ACC112 (cell line): ENCODE data around the gene C7orf33.

Experiments used
- H2AFZ ChIP-seq: fragments of 200-600 bp; sonication (generic); one replicate; pipeline ENCODE4 v1.6.0; 2017; ENCODE audit warnings: antibody characterized with exemption, low read length; ENCODE audit not compliant: unreplicated experiment
- H3K27ac ChIP-seq: fragments of 200-600 bp; sonication (generic); 2 replicates; pipeline ENCODE4 v1.5.1; 2014; ENCODE audit warnings: low read depth, mild to moderate bottlenecking, antibody characterized with exemption, low read length, moderate library complexity
- H3K27me3 ChIP-seq: fragments of 200-600 bp; sonication (generic); 2 replicates; pipeline ENCODE4 v1.6.1; 2014; ENCODE audit warnings: mild to moderate bottlenecking, antibody characterized with exemption, low read length, moderate library complexity, mixed read lengths; ENCODE audit not compliant: insufficient read depth
- H3K36me3 ChIP-seq: fragments of 200-600 bp; sonication (generic); 2 replicates; pipeline ENCODE4 v1.6.1; 2016; ENCODE audit warnings: mild to moderate bottlenecking, antibody characterized with exemption, low read length, moderate library complexity, mixed read lengths; ENCODE audit not compliant: insufficient read depth
- H3K4me1 ChIP-seq: fragments of 200-600 bp; sonication (generic); one replicate; pipeline ENCODE4 v1.6.1; 2016; ENCODE audit warnings: low read length, mixed read lengths; ENCODE audit not compliant: insufficient read depth, unreplicated experiment, control insufficient read depth
- H3K4me3 ChIP-seq: fragments of 200-600 bp; sonication (generic); 2 replicates; pipeline ENCODE4 v1.5.1; 2014; ENCODE audit warnings: mild to moderate bottlenecking, low read depth, low read length
- H3K79me2 ChIP-seq: fragments of 200-600 bp; sonication (generic); one replicate; pipeline ENCODE4 v1.6.0; 2016; ENCODE audit warnings: low read length; ENCODE audit not compliant: control insufficient read depth, unreplicated experiment, insufficient read depth

C7orf33 gene, protein sequence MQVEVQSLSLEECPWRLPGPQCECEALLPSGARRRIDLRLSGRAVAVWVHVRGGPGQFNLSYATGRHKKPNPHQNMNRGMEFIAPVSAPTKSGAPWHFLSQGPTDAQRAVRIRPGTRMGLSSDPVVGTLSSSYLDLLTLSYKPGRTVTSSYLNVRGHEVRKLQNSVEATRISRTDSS

GRCh38 chr7:148590471-148590870 is at the start of gene C7orf33:
TSS of gene C7orf33 (plus strand) at chr7:148590766. CDS start at chr7:148590926, 160 bp downstream.
- H3K4me3 ChIP-seq: no peak within 1 kb of the TSS
- H3K27me3 ChIP-seq: peaks cover 63% of the 10 kb centered on the region
- no peak within 1 kb of the TSS for H2AFZ ChIP-seq
- H3K4me1 ChIP-seq: no peaks in the 10 kb centered on the region
- H3K27ac ChIP-seq: no peak within 1 kb of the TSS
- H3K79me2 ChIP-seq: no peaks in the 10 kb centered on the region
- no peaks in the 10 kb centered on the region for H3K36me3 ChIP-seq

DNA sequence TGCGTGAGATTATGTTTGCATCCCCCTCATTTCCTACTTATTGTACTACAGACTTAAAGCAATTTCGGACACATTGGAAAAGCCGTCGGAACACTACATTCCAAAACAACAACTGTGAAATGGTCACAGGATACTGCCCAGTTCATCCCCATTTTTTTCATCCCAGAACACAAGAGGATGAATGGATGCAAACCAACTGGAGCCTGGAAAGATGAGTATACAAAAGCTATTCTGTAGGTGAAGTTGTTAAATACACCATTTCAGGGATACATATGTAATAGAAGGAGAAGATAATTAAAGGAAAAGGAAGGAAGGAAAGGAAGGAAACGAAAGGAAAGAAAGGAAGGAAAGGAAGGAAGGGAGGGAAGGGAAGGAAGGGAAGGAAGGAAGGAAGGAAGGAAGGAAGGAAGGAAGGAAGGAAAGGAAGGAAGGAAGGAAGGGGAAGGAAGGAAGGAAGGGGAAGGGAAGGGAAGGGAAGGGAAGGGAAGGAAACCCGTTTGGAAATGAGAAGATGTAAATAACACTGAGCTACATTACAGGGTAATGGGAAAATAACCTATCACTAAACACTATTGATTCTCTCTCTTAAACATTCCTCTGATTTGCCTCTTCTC is 48.6 kb upstream of the C7orf33 start:
- Histone ChIP-seq H3K27me3 (no peaks in the 10 kb centered on the region), H3K79me2 (no peaks in the 10 kb centered on the region), H3K36me3 (no peaks in the 10 kb centered on the region), H3K4me3 (no peak overlapping the region), H2AFZ (no peak overlapping the region), H3K4me1 (peaks cover 9% of the 10 kb centered on the region), H3K27ac (no peak overlapping the region)

DNA sequence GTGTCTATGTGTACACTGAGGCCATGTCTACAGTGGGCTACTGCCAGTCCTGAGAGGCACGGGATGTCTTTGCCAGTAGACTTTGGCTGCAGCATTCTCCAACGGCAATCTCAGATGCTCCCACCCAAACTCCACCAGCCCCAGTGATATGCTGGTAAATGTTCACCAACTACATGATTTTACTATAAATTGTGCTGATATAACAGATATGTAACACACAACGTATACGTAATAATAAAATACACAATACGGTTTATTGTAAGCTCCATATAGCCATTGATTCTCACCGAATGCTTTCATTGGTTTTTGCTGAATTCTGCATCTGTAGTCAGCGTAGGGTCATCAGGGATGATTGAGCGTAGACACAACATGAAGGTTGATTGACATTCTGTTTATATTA is 47.3 kb upstream of the C7orf33 start:
- Histone ChIP-seq H2AFZ (no peak overlapping the region), H3K27ac (no peak overlapping the region), H3K27me3 (no peaks in the 10 kb centered on the region), H3K4me3 (no peak overlapping the region), H3K36me3 (no peaks in the 10 kb centered on the region), H3K79me2 (no peaks in the 10 kb centered on the region), H3K4me1 (peaks cover 9% of the 10 kb centered on the region)

GRCh38 chr7:148545172-148545571 is 45.4 kb upstream of the C7orf33 start:
- Histone ChIP-seq H3K36me3 (no peaks in the 10 kb centered on the region), H3K4me3 (no peak overlapping the region), H3K79me2 (no peaks in the 10 kb centered on the region), H3K27me3 (peaks cover 3% of the 10 kb centered on the region; the same call in 1 of the 2 replicates), H2AFZ (no peak overlapping the region), H3K27ac (no peak overlapping the region), H3K4me1 (peaks cover 7% of the 10 kb centered on the region)

DNA sequence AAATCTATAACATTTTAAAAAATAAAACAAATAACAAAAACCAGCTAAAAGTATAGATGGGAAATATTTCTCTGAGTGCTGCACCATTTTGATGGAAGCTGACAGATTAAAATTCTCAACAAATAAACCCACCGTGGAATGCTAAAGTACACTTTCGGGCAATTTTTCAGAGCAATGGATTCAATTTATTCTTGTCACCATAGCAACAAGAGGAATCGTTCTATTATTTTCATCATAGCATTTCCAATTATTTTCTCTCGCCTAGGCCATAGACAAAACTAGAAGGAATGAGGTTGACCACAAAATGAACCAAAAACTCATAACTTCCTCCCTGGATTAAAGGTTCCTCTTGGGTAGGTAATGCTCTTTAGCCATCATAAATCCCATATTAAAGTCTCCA is 44.6 kb upstream of the C7orf33 start:
- H3K4me3 ChIP-seq: no peak overlapping the region
- peaks cover 3% of the 10 kb centered on the region; the same call in 1 of the 2 replicates for H3K27me3 ChIP-seq
- no peak overlapping the region for H3K27ac ChIP-seq
- no peaks in the 10 kb centered on the region for H3K79me2 ChIP-seq
- no peak overlapping the region for H2AFZ ChIP-seq
- H3K36me3 ChIP-seq: no peaks in the 10 kb centered on the region
- no peaks in the 10 kb centered on the region for H3K4me1 ChIP-seq

GRCh38 chr7:148546857-148547256 is 43.7 kb upstream of the C7orf33 start:
- Histone ChIP-seq H3K4me3 (no peak overlapping the region), H3K36me3 (no peaks in the 10 kb centered on the region), H3K27me3 (peaks cover 3% of the 10 kb centered on the region; the same call in 1 of the 2 replicates), H3K79me2 (no peaks in the 10 kb centered on the region), H3K4me1 (no peaks in the 10 kb centered on the region), H3K27ac (no peak overlapping the region), H2AFZ (no peak overlapping the region)

GRCh38 chr7:148547951-148548350 is 42.6 kb upstream of the C7orf33 start:
- H3K27ac ChIP-seq: no peak overlapping the region
- H3K79me2 ChIP-seq: no peaks in the 10 kb centered on the region
- H3K36me3 ChIP-seq: no peaks in the 10 kb centered on the region
- H3K4me1 ChIP-seq: no peaks in the 10 kb centered on the region
- H3K4me3 ChIP-seq: no peak overlapping the region
- no peak overlapping the region for H2AFZ ChIP-seq
- H3K27me3 ChIP-seq: peaks cover 7% of the 10 kb centered on the region; the same call in 1 of the 2 replicates

DNA sequence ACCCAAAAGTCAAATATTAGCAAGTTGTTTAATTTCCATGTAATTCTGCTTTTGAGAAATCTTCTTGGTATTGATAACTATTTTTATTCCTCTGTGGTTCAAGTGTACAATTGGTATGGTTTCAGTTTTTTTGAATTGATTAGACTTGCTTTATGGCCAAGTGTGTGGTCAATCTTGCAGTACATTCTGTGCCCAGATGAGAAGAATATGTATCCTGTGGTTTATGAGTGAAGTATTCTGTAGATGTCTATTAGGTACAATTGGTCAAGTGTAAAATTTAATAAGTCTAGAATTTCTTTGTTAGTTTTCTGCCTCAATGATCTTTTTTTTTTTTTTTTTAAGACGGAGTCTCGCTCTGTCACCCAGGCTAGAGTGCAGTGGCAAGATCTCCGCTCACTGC is 36.6 kb upstream of the C7orf33 start:
- no peak overlapping the region for H3K27ac ChIP-seq
- no peak overlapping the region for H2AFZ ChIP-seq
- H3K79me2 ChIP-seq: no peaks in the 10 kb centered on the region
- no peak overlapping the region for H3K4me3 ChIP-seq
- no peaks in the 10 kb centered on the region for H3K4me1 ChIP-seq
- no peaks in the 10 kb centered on the region for H3K36me3 ChIP-seq
- peaks cover 37% of the 10 kb centered on the region for H3K27me3 ChIP-seq

GRCh38 chr7:148556892-148557291 is 33.7 kb upstream of the C7orf33 start:
- H2AFZ ChIP-seq: no peak overlapping the region

DNA sequence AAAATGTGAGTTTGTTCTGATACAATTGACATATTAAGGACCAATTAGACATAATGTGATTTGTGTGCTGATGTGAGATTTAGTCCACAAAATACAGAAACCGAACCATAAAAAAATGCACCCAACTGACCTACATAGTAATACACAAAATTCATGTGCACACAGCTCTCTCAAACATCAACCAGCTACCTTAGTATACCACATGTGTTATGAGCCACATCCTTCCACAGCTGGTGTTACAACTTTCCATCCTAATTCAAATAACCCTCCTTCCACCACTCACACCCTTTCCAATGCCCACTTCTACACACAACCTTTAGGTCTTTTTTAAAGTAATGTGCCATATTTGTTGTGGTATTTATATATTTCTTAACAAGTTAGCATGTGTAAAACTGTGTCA is 31.7 kb upstream of the C7orf33 start:
- Histone ChIP-seq H3K36me3 (no peaks in the 10 kb centered on the region), H3K4me3 (no peak overlapping the region), H3K79me2 (no peaks in the 10 kb centered on the region), H3K27ac (no peak overlapping the region), H2AFZ (no peak overlapping the region), H3K27me3 (peaks cover 39% of the 10 kb centered on the region), H3K4me1 (peaks cover 4% of the 10 kb centered on the region)

More at GRCh38 chr7:148556892-148557291, 33.7 kb upstream of the C7orf33 start:
- Histone ChIP-seq H3K36me3 (no peaks in the 10 kb centered on the region), H3K4me3 (no peak overlapping the region), H3K4me1 (no peaks in the 10 kb centered on the region), H3K27me3 (peaks cover 52% of the 10 kb centered on the region), H3K27ac (no peak overlapping the region), H3K79me2 (no peaks in the 10 kb centered on the region)

DNA sequence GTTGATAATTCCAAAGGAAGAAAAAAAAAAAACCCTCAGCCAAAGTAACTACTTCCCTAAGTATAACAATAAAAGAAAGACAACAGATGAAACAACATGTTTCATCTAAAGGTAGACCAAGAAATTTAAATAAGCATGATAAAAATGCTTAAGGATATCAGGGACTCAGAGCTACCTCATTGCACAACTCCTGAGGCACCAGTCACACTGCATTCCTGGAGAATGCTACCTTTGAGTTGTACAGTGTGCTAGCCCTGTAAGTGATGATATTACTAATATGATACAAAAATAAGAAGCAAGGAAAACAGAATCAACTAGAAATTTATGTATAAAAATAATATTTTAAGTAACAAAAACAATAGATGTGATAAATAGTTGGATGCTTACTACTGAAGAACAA is 29.5 kb upstream of the C7orf33 start:
- no peaks in the 10 kb centered on the region for H3K36me3 ChIP-seq
- no peak overlapping the region for H3K4me3 ChIP-seq

More for the DNA sequence above, 29.5 kb upstream of the C7orf33 start:
- Histone ChIP-seq H3K4me1 (peaks cover 18% of the 10 kb centered on the region), H3K27me3 (peaks cover 34% of the 10 kb centered on the region), H3K79me2 (no peaks in the 10 kb centered on the region), H2AFZ (no peak overlapping the region), H3K27ac (no peak overlapping the region)
